A673 (cell line): ENCODE measurements around the gene MUSTN1. TPM values are rescaled to one million over a fixed set of nuclear protein-coding genes. Genes with fewer than 3 reads are reported as not detected.

Experiments
- BruUV-seq: library from RNA; stranded (reverse); fragments of 400-500 nt; replicated peaks from 2 replicates; lab custom pipeline; 2021; lab: Mats Ljungman, UMichigan
- CTCF ChIA-PET: fragments of 300-600 bp; sonication (Branson Sonifier 250); formaldehyde crosslinking; loops from one replicate; lab custom pipeline; 2022; ENCODE audit warnings: antibody characterized with exemption; lab: Charles Lee
- POLR2A ChIA-PET: fragments of 300-600 bp; sonication (Branson Sonifier 250); formaldehyde crosslinking; loops from one replicate; lab custom pipeline; 2022; ENCODE audit warnings: antibody characterized with exemption; ENCODE audit not compliant: low non-redundant PET; lab: Charles Lee
- DNase-seq: peaks from one replicate; pipeline ENCODE4 v3.0.0-alpha.2; 2015; ENCODE audit warnings: low spot score
- H3K27ac ChIP-seq: fragments of 200-600 bp; sonication (generic); 2 replicates; pipeline ENCODE4 v1.5.1; 2016; ENCODE audit warnings: mixed run types, low read depth, mild to moderate bottlenecking, mixed read lengths, antibody characterized with exemption, low read length; ENCODE audit not compliant: poor library complexity, severe bottlenecking
- H3K27me3 ChIP-seq: fragments of 200-600 bp; sonication (generic); replicated peaks from 2 replicates; pipeline ENCODE4 v1.6.1; 2017; ENCODE audit warnings: mixed run types, low read depth, mild to moderate bottlenecking, mixed read lengths, antibody characterized with exemption, low read length; ENCODE audit not compliant: insufficient read depth, poor library complexity
- H3K36me3 ChIP-seq: fragments of 200-600 bp; sonication (generic); 2 replicates; pipeline ENCODE4 v1.6.1; 2016; ENCODE audit warnings: mixed run types, mild to moderate bottlenecking, mixed read lengths, antibody characterized with exemption, low read length; ENCODE audit not compliant: insufficient read depth, poor library complexity, severe bottlenecking
- H3K4me1 ChIP-seq: fragments of 200-600 bp; sonication (generic); 2 replicates; pipeline ENCODE4 v1.6.1; 2017; ENCODE audit warnings: mixed run types, mild to moderate bottlenecking, mixed read lengths, antibody characterized with exemption, low read length; ENCODE audit not compliant: insufficient read depth, poor library complexity, severe bottlenecking
- H3K4me3 ChIP-seq: fragments of 200-600 bp; sonication (generic); 2 replicates; pipeline ENCODE4 v1.5.1; 2016; ENCODE audit warnings: low read depth, mixed run types, mild to moderate bottlenecking, mixed read lengths, low read length; ENCODE audit not compliant: poor library complexity, severe bottlenecking
- H3K9me3 ChIP-seq: fragments of 200-600 bp; sonication (generic); 2 replicates; pipeline ENCODE4 v1.6.1; 2016; ENCODE audit warnings: mixed run types, low read depth, mild to moderate bottlenecking, mixed read lengths, antibody characterized with exemption, low read length; ENCODE audit not compliant: poor library complexity, severe bottlenecking
- EZH2 ChIP-seq: fragments of 200-600 bp; sonication (generic); IDR thresholded peaks from 2 replicates; pipeline ENCODE4 v1.6.1; 2017; ENCODE audit warnings: borderline replicate concordance, low read depth, mild to moderate bottlenecking, mixed read lengths, antibody characterized with exemption, low read length; ENCODE audit not compliant: poor library complexity, severe bottlenecking
- intact Hi-C: fragments of 100-400 bp; cut with micrococcal nuclease; formaldehyde crosslinking; loops from one replicate; pipeline ENCODE4 v1.10.0; 2022; ENCODE audit not compliant: unreplicated experiment
- total RNA-seq: library from RNA; stranded (reverse); gene quantifications from 2 replicates; pipeline ENCODE4 v1.2.3, GENCODE V29; 2021
- TF ChIP-seq, protein P1 (sequence below): fragments of 300-800, 200-600 bp; sonication (generic); conservative IDR thresholded peaks from 2 replicates; pipeline ENCODE4 v1.5.1; 2017; ENCODE audit warnings: low read depth, mild to moderate bottlenecking, antibody characterized with exemption, low read length, moderate library complexity, mixed read lengths

The MUSTN1 gene
- total RNA-seq, 1 experiment from 2014 or later, result not detected

DNA sequence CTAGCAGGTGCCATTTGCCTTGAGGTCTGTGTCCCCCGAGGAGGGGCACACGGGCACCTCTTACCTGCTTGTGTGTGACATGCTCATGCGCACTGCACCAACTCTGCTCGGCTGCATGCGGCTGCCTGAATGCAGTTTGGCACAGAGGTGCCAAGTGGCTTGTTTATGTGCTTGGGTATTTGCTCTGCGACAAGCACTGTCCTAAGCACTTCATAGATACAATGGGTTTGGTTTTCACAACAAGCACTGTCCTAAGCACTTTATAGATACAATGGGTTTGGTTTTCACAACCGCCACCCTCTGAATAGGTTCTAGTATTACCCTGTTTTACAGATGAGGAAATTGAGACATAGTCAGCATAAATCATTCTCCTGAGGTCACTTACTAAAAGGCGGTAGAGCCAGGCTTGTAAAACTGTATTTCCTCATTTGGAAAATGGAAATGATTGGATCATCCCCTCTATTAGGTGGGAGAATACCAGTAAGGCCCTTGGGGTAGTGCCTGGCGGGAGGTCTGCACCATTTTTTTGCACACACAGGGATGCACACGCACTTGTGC is 4.8 kb downstream of the MUSTN1 start:
- Histone ChIP-seq H3K36me3 (no peaks in the 10 kb centered on the region), H3K4me1 (no peaks in the 10 kb centered on the region), H3K27me3 (no peaks in the 10 kb centered on the region), H3K4me3 (no peak overlapping the region), H3K9me3 (no peaks in the 10 kb centered on the region), H3K27ac (no peak overlapping the region)
- DNase-seq, result no peak
- intact Hi-C loops, result no loop called here
- POLR2A ChIA-PET, result no interaction called here
- TF ChIP-seq, protein P1, sequence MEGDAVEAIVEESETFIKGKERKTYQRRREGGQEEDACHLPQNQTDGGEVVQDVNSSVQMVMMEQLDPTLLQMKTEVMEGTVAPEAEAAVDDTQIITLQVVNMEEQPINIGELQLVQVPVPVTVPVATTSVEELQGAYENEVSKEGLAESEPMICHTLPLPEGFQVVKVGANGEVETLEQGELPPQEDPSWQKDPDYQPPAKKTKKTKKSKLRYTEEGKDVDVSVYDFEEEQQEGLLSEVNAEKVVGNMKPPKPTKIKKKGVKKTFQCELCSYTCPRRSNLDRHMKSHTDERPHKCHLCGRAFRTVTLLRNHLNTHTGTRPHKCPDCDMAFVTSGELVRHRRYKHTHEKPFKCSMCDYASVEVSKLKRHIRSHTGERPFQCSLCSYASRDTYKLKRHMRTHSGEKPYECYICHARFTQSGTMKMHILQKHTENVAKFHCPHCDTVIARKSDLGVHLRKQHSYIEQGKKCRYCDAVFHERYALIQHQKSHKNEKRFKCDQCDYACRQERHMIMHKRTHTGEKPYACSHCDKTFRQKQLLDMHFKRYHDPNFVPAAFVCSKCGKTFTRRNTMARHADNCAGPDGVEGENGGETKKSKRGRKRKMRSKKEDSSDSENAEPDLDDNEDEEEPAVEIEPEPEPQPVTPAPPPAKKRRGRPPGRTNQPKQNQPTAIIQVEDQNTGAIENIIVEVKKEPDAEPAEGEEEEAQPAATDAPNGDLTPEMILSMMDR, result no peak
- TF ChIP-seq EZH2, result no peak
- CTCF ChIA-PET, result no interaction called here
- no TSS peak for BruUV-seq

DNA sequence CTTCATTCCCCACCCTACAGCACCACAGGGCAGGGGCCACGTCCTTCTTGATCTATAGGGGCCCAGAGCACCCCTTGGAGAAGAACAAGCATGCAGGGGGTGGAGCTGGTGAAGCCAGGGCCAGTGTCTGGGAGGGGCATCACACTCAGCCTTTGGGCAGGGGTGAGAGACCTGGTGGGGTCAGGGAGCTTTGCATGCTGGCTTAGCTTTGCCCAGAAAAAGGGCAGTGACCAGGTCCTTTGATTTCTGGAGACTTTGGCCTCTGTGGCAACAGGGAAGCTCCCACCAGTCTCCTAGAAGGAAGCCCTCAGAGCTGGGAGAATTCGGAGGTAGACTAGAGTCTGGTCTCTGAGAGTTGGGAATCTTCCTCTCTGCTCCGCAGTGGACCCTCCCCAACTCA is 5.3 kb downstream of the MUSTN1 start:
- ChIA-PET CTCF (no interaction called here), POLR2A (no interaction called here)
- no peaks in the 10 kb centered on the region for H3K36me3 ChIP-seq
- TF ChIP-seq EZH2, result no peak
- TF ChIP-seq, protein P1, result no peak
- no peak overlapping the region for H3K4me3 ChIP-seq
- DNase-seq, result no peak
- H3K9me3 ChIP-seq, result no peaks in the 10 kb centered on the region
- H3K27ac ChIP-seq, result no peak overlapping the region
- H3K27me3 ChIP-seq, result no peaks in the 10 kb centered on the region
- no peaks in the 10 kb centered on the region for H3K4me1 ChIP-seq
- intact Hi-C loops, result no loop called here
- BruUV-seq, result no TSS peak

DNA sequence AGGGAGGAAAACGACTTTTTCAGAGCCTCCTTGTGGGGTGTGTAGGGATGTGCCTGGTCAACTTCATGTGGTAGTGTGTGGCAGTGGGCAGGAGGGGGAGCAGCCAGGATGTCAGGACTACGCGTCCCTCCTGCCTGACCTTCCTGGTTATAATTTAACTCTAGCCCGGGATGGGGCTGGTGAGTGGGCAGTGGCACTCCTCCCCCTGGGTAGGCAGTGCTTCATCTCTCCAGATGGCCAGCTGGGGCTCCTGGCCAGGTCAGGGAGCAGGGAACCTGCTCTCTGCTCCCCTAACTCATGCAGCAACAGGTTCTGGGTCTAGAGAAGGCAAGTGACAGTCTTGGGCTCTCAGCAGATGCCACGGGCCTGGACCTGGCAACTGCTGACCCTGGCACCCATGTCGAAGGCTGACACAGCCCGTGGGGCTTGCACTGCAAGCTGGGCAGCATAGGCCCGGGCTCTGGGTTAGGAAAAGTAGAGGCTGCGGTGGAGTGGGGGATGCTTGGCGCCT is 6.9 kb downstream of the MUSTN1 start:
- H3K4me1 ChIP-seq, result no peaks in the 10 kb centered on the region
- no peak for TF ChIP-seq EZH2
- TF ChIP-seq, protein P1, result no peak
- ChIA-PET CTCF (no interaction called here), POLR2A (no interaction called here)
- intact Hi-C loops, result no loop called here
- H3K4me3 ChIP-seq, result no peak overlapping the region
- no peak overlapping the region for H3K27ac ChIP-seq
- H3K27me3 ChIP-seq, result no peaks in the 10 kb centered on the region
- DNase-seq, result no peak
- no peaks in the 10 kb centered on the region for H3K9me3 ChIP-seq
- no TSS peak for BruUV-seq
- no peaks in the 10 kb centered on the region for H3K36me3 ChIP-seq
